ENCODE data around the gene MALRD1.

MALRD1 gene

GRCh38 chr10:19048489-19048888, at the start of gene MALRD1:
TSS of gene MALRD1 (plus strand) at chr10:19048801. CDS start at chr10:19048939, 138 bp downstream.
- no peak for DNase-seq

DNA sequence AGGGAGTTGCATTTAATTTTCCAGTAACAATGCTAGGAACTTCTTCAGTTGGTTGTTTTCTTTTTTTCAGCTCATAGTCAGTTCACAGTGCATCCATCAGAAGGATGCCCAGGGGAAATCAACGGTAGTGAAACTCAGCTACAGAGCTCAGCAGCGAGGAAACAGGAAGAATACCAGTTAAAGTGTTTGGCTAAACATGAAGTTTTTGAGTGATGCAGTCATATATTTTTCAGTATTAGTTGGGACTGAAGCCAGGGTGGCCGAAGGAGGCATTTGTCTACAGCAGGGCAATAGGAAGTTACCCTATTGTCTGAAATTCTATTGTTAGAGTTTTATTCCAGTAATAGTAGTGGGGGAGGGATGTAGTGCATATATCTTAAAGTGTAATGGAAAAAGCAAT, 45.3 kb upstream of the MALRD1 start:
- no peak for DNase-seq

- no peak for DNase-seq
Measured at GRCh38 chr10:19012111-19012510, 36.5 kb upstream of the MALRD1 start.

DNA sequence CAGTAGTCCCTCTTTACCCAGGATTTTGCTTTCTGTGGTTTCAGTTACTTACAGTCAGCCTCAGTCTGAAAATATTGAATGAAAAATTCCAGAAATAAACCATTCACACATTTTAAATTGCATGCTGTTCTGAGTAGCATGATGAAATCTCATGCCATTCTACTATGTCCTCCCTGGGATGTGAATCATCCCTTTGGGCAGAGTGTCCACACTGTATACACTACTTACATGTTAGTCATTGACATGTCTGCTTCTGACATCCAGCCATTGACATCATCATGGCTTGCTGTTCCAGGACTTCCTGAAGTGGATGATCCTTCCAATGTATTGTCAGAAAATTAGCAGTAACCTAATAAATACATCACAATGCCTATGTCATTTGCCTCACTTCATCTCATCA, 34.6 kb upstream of the MALRD1 start:
- no peak for DNase-seq

GRCh38 chr10:19014498-19014897, 34.1 kb upstream of the MALRD1 start:
- no peak for DNase-seq

DNA sequence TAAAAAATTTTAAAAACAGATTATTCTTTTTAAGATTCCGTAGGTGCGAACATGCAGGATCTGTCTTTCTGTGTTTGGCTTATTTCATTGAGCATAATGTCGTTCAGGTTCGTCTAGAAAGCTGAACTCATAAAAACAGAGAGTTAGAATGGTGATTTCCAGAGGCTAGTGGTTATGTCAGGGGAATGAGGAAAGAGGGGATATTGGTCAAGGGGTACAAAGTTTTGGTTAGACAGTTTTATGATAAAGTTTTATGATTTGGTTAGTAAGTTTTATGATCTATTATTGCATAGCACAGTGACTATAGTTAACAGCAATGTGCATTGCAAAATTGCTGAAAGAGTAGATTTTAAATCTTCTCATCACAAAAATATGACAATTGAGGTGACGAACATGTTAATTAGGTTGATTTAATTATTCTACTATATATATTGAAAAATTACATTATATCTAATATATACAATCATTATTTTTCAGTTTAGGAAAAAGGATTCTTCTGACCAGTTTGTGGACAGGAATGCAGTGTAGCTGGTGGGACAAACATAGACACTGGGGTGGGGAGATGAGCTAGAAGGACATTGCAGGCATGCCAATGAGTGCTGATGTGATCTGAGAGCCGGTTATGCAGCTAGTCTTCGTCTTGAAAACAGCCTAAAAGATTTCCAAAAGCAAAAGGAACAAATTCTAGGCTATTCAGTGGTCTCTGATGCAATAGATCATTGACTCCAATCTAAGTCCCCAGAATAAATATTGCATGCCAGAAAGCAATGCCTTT, 31.3 kb upstream of the MALRD1 start:
- DNase-seq = no peak

- DNase-seq = no peak
Measured at GRCh38 chr10:19021162-19021561, 27.4 kb upstream of the MALRD1 start.

DNA sequence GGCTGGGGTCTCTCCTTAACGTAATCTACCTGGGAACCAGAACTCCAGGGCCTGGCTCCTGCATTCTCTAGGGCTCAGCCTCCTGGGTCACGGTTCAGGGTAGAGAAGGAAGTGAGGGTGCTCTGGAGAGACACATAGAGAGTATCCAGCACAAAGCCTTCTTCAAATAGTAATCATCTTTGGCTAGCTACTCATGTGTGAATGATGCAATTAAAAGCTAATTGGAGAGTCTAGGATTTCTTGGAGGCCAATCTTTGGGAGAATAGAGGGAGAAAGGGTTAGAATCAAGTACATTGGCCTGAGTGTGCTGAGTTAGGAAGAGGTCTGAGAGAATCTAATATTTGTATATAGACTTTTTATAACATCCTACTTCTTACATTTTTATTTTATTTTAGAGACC, 24.0 kb upstream of the MALRD1 start:
- DNase-seq = no peak

DNA sequence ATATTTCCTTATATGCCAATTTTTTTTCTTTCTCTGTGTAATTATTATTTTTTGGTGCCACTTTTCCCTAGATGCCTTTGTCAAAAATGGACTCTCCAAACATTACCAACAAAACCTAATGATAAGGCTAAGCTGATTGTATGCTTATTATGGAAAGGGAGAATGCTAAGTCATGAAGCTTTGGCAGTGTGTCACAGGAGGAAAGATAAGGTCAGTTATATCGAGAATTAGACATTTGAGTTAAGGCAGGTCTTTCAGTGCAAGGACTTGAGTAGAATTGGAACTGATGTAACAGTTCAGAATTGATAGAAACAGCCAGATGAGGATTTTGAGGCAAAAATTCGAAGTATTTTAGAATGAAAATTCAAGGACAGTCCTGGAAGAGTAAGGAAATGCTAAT, 16.8 kb upstream of the MALRD1 start:
- no peak for DNase-seq

- DNase-seq = no peak
Measured at GRCh38 chr10:19033741-19034140, 14.9 kb upstream of the MALRD1 start.

DNA sequence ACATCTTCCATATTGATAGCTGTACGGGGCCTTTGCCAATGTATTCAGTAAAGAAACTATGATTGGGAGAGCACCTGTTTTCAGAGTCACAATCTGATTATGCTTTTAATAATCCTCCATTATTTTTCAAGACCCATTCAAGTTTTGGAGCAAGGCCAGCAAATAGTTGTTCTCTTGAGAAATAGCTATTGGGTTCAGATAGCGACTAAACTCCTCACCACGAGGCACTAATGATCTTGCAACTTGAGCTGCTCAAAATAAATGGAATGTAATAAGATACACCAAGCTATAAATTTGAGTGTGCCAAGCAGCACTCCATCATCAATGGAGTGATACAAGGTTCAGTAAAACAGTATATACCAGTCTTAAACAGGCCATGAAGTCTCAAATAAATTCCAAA, 7.4 kb upstream of the MALRD1 start:
- no peak for DNase-seq

DNA sequence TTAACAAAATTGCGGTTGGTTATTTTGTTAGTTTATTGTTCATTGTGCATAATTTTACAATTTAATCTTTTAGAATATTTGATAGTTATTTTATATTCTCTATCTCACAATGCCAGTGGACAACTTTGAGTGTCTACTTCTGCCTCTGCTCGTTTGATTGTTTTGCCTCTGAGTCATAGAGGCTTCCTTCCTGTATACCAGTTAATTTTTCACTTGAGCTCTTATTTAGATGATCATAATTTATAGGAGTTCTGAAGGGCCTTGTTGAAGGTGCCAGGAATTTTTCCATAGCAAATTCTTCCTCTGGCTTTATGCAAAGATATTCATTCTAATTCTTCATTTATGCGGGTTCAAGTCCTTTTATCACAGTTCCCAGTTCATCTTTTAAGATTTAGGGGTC, 5.2 kb upstream of the MALRD1 start:
- DNase-seq = no peak

DNA sequence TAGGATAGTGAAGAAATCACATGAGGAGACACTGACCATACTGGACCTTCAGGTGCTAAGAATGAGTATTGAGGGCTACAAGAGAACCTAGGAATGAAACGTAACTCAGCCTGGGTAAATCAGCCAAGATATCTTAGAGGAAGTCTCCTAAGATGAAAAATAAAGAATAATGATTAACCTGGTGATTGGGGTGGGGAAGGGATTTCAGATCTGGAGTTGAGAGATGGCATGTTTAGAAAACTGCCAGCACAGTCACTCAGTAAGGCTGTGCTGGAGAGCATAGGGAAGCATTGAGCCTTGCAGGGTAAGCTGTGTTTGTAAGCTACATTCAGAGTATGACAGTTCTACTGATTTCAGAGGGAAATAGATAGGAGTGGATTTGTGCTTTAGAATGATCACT, 1.9 kb upstream of the MALRD1 start:
- no peak for DNase-seq

GRCh38 chr10:19048891-19049290, 290 bp downstream of the MALRD1 start:
- no peak for DNase-seq

- DNase-seq = no peak
Measured at GRCh38 chr10:19049567-19049966, 966 bp downstream of the MALRD1 start.

DNA sequence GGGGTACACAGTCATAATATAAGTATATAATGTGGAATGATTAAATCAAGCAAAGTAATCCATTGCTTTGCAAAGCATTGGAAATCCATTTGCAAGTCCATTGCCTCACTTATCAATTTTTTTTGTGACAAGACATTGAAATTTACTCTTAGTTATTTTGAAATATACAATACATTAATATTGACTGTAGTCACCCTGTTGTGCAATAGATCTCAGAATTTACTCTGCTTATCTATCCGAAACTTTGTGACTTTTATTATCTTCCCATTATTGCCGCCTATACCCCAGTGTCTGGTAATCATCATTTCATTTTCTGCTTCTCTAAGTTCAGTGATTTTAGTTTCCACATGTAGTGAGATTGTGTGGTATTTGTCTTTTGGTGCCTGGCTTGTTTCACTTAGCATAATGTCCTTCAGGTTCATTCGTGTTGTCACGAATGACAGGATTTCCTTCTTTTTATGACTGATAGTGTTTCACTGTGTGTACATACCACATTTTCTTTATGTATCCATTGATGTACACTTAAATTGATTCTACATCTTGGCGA, 5.8 kb downstream of the MALRD1 start:
- no peak for DNase-seq

- DNase-seq = no peak
Measured at GRCh38 chr10:19058046-19058445, 9.4 kb downstream of the MALRD1 start.

- DNase-seq = no peak
Measured at GRCh38 chr10:19063986-19064385, 15.4 kb downstream of the MALRD1 start.

DNA sequence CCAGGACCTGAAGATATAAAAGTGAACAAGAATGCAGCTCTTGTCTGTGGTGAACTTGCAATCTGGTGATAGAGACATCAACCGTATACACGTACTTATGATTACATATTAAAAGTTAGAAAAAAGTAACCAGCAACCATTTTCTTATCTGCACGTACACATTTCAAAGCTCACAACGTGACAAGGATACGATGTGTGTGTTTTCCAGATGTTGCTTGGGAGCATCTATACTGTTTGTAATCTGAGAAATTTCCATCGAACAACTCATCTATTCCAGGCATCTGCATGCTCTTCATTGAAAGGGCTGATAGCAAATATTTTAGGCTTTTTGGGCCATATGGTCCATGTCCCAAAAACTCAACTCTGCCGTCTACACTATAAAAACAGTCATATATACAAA, 23.3 kb downstream of the MALRD1 start:
- no peak for DNase-seq

DNA sequence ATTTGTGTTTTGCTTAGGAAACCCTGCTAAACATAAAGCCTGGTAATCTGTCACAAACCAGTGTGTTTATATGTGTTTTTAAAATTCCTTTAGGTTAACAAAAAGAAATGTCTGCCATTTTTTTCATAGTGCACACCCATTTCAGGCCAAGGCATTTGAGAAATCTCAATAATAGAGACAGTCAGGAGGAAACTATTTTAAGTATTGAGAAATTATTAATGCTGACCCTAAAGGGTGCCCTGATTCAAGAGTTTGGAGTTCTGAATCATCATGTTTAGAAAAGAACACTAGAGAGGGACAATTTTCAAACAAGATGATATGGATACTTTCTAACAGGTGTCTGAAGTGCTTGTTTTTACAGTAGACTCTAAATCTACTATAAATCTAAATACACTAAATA, 28.7 kb downstream of the MALRD1 start:
- DNase-seq = no peak

DNA sequence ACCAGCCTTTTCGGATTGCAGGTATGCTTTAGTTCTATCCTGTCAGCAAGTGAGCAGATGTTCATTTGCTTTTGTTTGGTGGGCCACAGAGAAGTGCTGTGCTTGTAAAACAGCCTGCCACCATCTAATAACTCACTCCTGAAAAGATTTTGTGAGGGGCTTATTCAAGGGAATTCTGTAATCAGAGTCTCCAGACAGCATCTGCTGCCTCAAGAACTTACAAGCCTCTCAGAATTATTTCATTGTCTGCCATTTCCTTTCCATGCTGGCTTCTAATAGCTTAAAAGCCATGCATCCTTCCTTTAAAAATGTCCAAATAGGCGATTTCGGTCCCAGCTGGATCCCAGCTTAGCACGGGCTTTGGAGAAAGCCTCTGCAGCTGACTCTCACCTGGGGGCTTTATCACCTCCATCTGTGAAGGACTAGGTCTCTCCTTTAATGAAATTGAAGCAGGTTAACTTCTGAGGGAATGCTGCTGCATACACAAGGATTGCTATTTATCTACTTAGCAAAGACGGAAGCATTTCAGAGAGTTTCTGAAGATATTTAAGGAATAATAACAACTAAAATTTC, 48.0 kb downstream of the MALRD1 start:
- no peak for DNase-seq

GRCh38 chr10:19097151-19097550, 48.5 kb downstream of the MALRD1 start:
- no peak for DNase-seq

GRCh38 chr10:19098803-19099202, 50.2 kb downstream of the MALRD1 start:
- DNase-seq = no peak

- DNase-seq = no peak
Measured at GRCh38 chr10:19107406-19107805, 58.8 kb downstream of the MALRD1 start.

Data from activated T-cell treated with anti-CD3 and anti-CD28 coated beads, Interleukin-2, amount 50 U/mL, for 1 hour (primary cell).